Amniotic stem cell (primary cell): Measurements from ENCODE around the gene GPRIN1.

Experiments
- DNase-seq: peaks from one replicate; lab custom pipeline; 2025; lab: John Stamatoyannopoulos, UW

The GPRIN1 gene

GRCh38 chr5:176609724-176610434, at the start of gene GPRIN1:
GPRIN1 (minus strand) TSS chr5:176610156; CDS start chr5:176599834, 10,322 bp downstream.
- DNase-seq, result no peak

- no peak for DNase-seq
Observed at GRCh38 chr5:176659512-176659839, 49.5 kb upstream of the GPRIN1 start.

GRCh38 chr5:176658817-176659511, 49.0 kb upstream of the GPRIN1 start:
- no peak for DNase-seq

- peak; percentile 29 for DNase-seq
Observed at GRCh38 chr5:176658007-176658599, 48.1 kb upstream of the GPRIN1 start.

GRCh38 chr5:176656467-176656990, 46.6 kb upstream of the GPRIN1 start:
- no peak for DNase-seq

GRCh38 chr5:176654856-176655255, 44.9 kb upstream of the GPRIN1 start:
- DNase-seq, result no peak

GRCh38 chr5:176653401-176654385, 43.7 kb upstream of the GPRIN1 start:
- DNase-seq, result no peak

GRCh38 chr5:176652136-176652535, 42.2 kb upstream of the GPRIN1 start:
- DNase-seq, result no peak

- DNase-seq, result no peak
Observed at GRCh38 chr5:176651472-176651980, 41.6 kb upstream of the GPRIN1 start.

- DNase-seq, result no peak
Observed at GRCh38 chr5:176650354-176650884, 40.5 kb upstream of the GPRIN1 start.

- DNase-seq, result no peak
Observed at GRCh38 chr5:176648474-176649194, 38.7 kb upstream of the GPRIN1 start.

- no peak for DNase-seq
Observed at GRCh38 chr5:176647843-176648473, 38.0 kb upstream of the GPRIN1 start.

- peak; percentile 100 for DNase-seq
Observed at GRCh38 chr5:176647030-176647842, 37.3 kb upstream of the GPRIN1 start, which contains the start of gene TSPAN17. TSPAN17 (plus strand) TSS chr5:176647484; CDS start chr5:176647616, 132 bp downstream.

GRCh38 chr5:176646707-176647029, 36.7 kb upstream of the GPRIN1 start:
- DNase-seq, result no peak

GRCh38 chr5:176646049-176646706, 36.2 kb upstream of the GPRIN1 start:
- DNase-seq, result no peak

GRCh38 chr5:176644878-176645670, 35.1 kb upstream of the GPRIN1 start:
- no peak for DNase-seq

GRCh38 chr5:176644294-176644693, 34.3 kb upstream of the GPRIN1 start:
- DNase-seq, result no peak
